Measurements from ENCODE around the gene CYGB.

The CYGB gene

GRCh38 chr17:76553178-76553908 lies 15.8 kb upstream of the CYGB start:
- DNase-seq, result peak in 4 of 10 donors; percentile 9 to 55 (median 37)
- intact Hi-C loops (cut with DNase I), result loop anchor here (10.0 kb wide), 1 partner anchor 161 kb away; the partner anchor contains the start of gene MXRA7

- DNase-seq, result peak in 1 of 10 donors; percentile 12
- intact Hi-C loops (cut with DNase I), result loop anchor here (10.0 kb wide), 1 partner anchor 163 kb away; the partner anchor contains the start of gene MXRA7
These were observed 14.2 kb upstream of the CYGB start for GRCh38 chr17:76551685-76552084.

- peak in 2 of 10 donors; percentile 20 to 26 for DNase-seq
- intact Hi-C loops (cut with DNase I), result loop anchor here (10.0 kb wide), 1 partner anchor 164 kb away; the partner anchor contains the start of gene MXRA7
These were observed 13.5 kb upstream of the CYGB start for GRCh38 chr17:76550712-76551615.

GRCh38 chr17:76549539-76549938 lies 12.0 kb upstream of the CYGB start:
- intact Hi-C loops (cut with DNase I), result no loop called here
- DNase-seq, result no peak

GRCh38 chr17:76549215-76549518 lies 11.7 kb upstream of the CYGB start:
- intact Hi-C loops (cut with DNase I), result no loop called here
- peak in 2 of 10 donors; percentile 12 to 58 for DNase-seq

GRCh38 chr17:76548378-76549214 lies 11.1 kb upstream of the CYGB start:
- peak in 1 of 10 donors; percentile 17 for DNase-seq
- intact Hi-C loops (cut with DNase I), result no loop called here

- no peak for DNase-seq
- intact Hi-C loops (cut with DNase I), result loop anchor here (1.0 kb wide), 1 partner anchor 24 kb away; no protein-coding TSS in a partner anchor
These were observed 10.2 kb upstream of the CYGB start for GRCh38 chr17:76547642-76548202.

GRCh38 chr17:76547183-76547641 lies 9.7 kb upstream of the CYGB start:
- intact Hi-C loops (cut with DNase I), result loop anchor here (1.0 kb wide), 1 partner anchor 24 kb away; no protein-coding TSS in a partner anchor

GRCh38 chr17:76546556-76547182 lies 9.2 kb upstream of the CYGB start:
- intact Hi-C loops (cut with DNase I), result loop anchor here (1.0 kb wide), 1 partner anchor 23 kb away; no protein-coding TSS in a partner anchor
- DNase-seq, result peak in 2 of 10 donors; percentile 20 to 66

More at GRCh38 chr17:76547183-76547641, 9.7 kb upstream of the CYGB start:
- DNase-seq, result peak in 8 of 10 donors; percentile 61 to 93 (median 76)

GRCh38 chr17:76545918-76546555 lies 8.5 kb upstream of the CYGB start:
- peak in 3 of 10 donors; percentile 23 to 71 (median 24) for DNase-seq
- intact Hi-C loops (cut with DNase I), result no loop called here

GRCh38 chr17:76544546-76545365 lies 7.2 kb upstream of the CYGB start:
- DNase-seq, result peak in 6 of 10 donors; percentile 48 to 93 (median 58)

GRCh38 chr17:76543826-76544545 lies 6.5 kb upstream of the CYGB start:
- DNase-seq, result peak; percentile 53 to 95 (median 71)
- intact Hi-C loops (cut with DNase I), result no loop called here

More at GRCh38 chr17:76544546-76545365, 7.2 kb upstream of the CYGB start:
- intact Hi-C loops (cut with DNase I), result no loop called here

GRCh38 chr17:76543482-76543825 lies 5.9 kb upstream of the CYGB start:
- DNase-seq, result peak in 1 of 10 donors; percentile 83
- intact Hi-C loops (cut with DNase I), result no loop called here

- intact Hi-C loops (cut with DNase I), result no loop called here
- DNase-seq, result peak in 2 of 10 donors; percentile 65 to 83
These were observed 5.5 kb upstream of the CYGB start for GRCh38 chr17:76542984-76543383.

GRCh38 chr17:76542566-76542971 lies 5.1 kb upstream of the CYGB start:
- intact Hi-C loops (cut with DNase I), result no loop called here
- DNase-seq, result peak in 2 of 10 donors; percentile 51 to 52

GRCh38 chr17:76541739-76542454 lies 4.4 kb upstream of the CYGB start:
- peak in 2 of 10 donors; percentile 9 to 53 for DNase-seq
- intact Hi-C loops (cut with DNase I), result no loop called here
